Kidney epithelial cell (primary cell): Measurements from ENCODE around the gene MLYCD. TPM values are rescaled to one million over a fixed set of nuclear protein-coding genes. Genes with fewer than 3 reads are reported as not detected.

Source experiments
- DNase-seq: peaks from one replicate; pipeline ENCODE4 v3.0.0-alpha.2; 2010; ENCODE audit warnings: low read depth
- H3K27me3 ChIP-seq: 2 replicates; pipeline ENCODE4 v1.6.0; 2011; ENCODE audit warnings: low read length; ENCODE audit not compliant: control insufficient read depth, insufficient read depth
- H3K36me3 ChIP-seq: 2 replicates; pipeline ENCODE4 v1.5.1; 2011; ENCODE audit warnings: low read length; ENCODE audit not compliant: control insufficient read depth, insufficient read depth
- H3K4me3 ChIP-seq: 2 replicates; pipeline ENCODE4 v1.5.1; 2011; ENCODE audit warnings: low read depth, mild to moderate bottlenecking, control low read depth, low read length
- CTCF ChIP-seq: IDR thresholded peaks from 2 replicates; pipeline ENCODE4 v1.5.1; 2011; ENCODE audit warnings: mild to moderate bottlenecking, moderate library complexity, low read length, control low read depth, inconsistent platforms; ENCODE audit not compliant: insufficient read depth, poor library complexity, severe bottlenecking
- total RNA-seq: library from RNA; depleted of rRNA; stranded (reverse); fragments of >200 nt; gene quantifications from 2 replicates; pipeline ENCODE4 v1.2.3, GENCODE V29; 2015

Gene MLYCD
- total RNA-seq, 1 donor from 2014 or later, result 3.5 TPM

GRCh38 chr16:83936581-83937165, 37.8 kb downstream of the MLYCD start:
- peaks cover 12% of the 10 kb centered on the region for H3K27me3 ChIP-seq
- DNase-seq, result no peak
- no peaks in the 10 kb centered on the region for H3K36me3 ChIP-seq
- no peak for TF ChIP-seq CTCF
- H3K4me3 ChIP-seq, result no peak overlapping the region

GRCh38 chr16:83937267-83937666, 38.4 kb downstream of the MLYCD start:
- Histone ChIP-seq H3K36me3 (no peaks in the 10 kb centered on the region), H3K27me3 (peaks cover 12% of the 10 kb centered on the region), H3K4me3 (no peak overlapping the region)
- no peak for TF ChIP-seq CTCF
- DNase-seq, result no peak

GRCh38 chr16:83937922-83938885, 39.3 kb downstream of the MLYCD start:
- no peaks in the 10 kb centered on the region for H3K36me3 ChIP-seq
- H3K27me3 ChIP-seq, result peaks cover 6% of the 10 kb centered on the region
- no peak for TF ChIP-seq CTCF
- no peak for DNase-seq
- H3K4me3 ChIP-seq, result no peak overlapping the region

- no peaks in the 10 kb centered on the region for H3K36me3 ChIP-seq
- peaks cover 5% of the 10 kb centered on the region for H3K27me3 ChIP-seq
- no peak for TF ChIP-seq CTCF
- H3K4me3 ChIP-seq, result no peak overlapping the region
- DNase-seq, result no peak
Measured at GRCh38 chr16:83939266-83939855, 40.4 kb downstream of the MLYCD start.

- no peak for TF ChIP-seq CTCF
- DNase-seq, result no peak
- Histone ChIP-seq H3K36me3 (no peaks in the 10 kb centered on the region), H3K27me3 (peaks cover 3% of the 10 kb centered on the region), H3K4me3 (no peak overlapping the region)
Measured at GRCh38 chr16:83940119-83940518, 41.2 kb downstream of the MLYCD start.
